Measurements from ENCODE around the gene KIDINS220. TPM values are rescaled to one million over a fixed set of nuclear protein-coding genes. Genes with fewer than 3 reads are reported as not detected.

Gene KIDINS220
- total RNA-seq, 6 experiments from 2014 or later = 17.0 to 24.8 (median 21.5) TPM

GRCh38 chr2:8680822-8681760, 156.3 kb downstream of the KIDINS220 start:
- Histone ChIP-seq H3K36me3 (no peaks in the 10 kb centered on the region), H3K27me3 (no peaks in the 10 kb centered on the region), H3K4me3 (peak overlapping the region; percentile 41 to 68 (median 55)), H3K27ac (peak overlapping the region; percentile 98 to 99 (median 98)), H3K4me1 (peaks cover 0 to 18% (median 3%) of the 10 kb centered on the region in 4 donors), H3K9me3 (no peaks in the 10 kb centered on the region)
- TF ChIP-seq, protein P1, sequence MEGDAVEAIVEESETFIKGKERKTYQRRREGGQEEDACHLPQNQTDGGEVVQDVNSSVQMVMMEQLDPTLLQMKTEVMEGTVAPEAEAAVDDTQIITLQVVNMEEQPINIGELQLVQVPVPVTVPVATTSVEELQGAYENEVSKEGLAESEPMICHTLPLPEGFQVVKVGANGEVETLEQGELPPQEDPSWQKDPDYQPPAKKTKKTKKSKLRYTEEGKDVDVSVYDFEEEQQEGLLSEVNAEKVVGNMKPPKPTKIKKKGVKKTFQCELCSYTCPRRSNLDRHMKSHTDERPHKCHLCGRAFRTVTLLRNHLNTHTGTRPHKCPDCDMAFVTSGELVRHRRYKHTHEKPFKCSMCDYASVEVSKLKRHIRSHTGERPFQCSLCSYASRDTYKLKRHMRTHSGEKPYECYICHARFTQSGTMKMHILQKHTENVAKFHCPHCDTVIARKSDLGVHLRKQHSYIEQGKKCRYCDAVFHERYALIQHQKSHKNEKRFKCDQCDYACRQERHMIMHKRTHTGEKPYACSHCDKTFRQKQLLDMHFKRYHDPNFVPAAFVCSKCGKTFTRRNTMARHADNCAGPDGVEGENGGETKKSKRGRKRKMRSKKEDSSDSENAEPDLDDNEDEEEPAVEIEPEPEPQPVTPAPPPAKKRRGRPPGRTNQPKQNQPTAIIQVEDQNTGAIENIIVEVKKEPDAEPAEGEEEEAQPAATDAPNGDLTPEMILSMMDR (IDR thresholded peaks at IDR 0.05) = no peak
- TF ChIP-seq POLR2A (IDR thresholded peaks at IDR 0.05) = peak; percentile 54
- intact Hi-C loops (cut with DNase I) = loop anchor here (10.0 kb wide), 2 partner anchors 266 to 1256 kb away; no protein-coding TSS in a partner anchor
- under 1% methylated on average over 29 of the region's 30 CpGs for WGBS (ENCODE audit: insufficient coverage, low coverage, low lambda C conversion rate, missing lambda C conversion rate)
- DNase-seq = peak; percentile 75 to 84 (median 83)
- no peak for ATAC-seq

DNA sequence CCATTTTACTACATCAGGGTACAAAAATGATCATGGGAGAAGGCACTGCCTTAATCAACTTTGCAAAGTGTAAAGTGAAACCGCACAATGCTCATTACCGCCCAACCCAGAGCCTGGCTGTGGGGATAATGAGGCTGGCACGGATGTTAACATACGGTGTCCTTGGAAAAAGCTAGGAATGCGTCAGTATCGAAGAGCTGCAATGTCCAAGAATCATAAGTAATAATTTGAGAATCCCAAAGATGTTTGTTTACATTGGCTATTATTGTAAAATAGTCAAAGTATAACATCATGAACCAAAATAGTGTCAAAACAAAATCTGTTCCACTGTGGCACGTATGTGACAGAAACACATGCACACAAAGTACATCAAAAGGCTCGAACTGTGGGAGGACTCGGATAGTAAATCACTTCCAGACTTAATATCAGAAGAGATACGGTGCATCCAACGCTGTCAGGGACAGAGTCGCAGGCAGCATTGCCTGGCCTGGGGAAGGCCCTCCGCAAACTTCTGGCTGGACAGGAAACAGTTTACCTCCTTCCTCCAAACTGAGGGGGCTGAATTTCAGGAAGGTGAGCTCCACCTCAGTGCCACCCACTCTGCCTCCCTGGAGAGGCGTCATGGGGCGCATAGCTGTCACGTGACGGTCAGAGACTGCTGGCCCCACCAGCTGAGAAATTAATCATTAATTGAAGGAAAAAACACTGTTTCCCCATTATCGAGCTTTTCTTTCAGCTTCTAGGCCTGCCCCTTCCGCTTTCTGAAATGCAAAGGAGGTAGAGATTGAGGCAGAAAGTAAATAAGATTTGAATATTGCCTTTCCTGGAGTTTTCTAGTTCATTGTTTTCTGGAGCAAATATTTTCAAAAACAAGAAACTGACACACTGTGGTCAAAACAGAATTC, 157.3 kb downstream of the KIDINS220 start:
- peak; percentile 27 to 54 (median 37) for ATAC-seq

GRCh38 chr2:8679567-8679826, 157.9 kb downstream of the KIDINS220 start:
- peaks cover 0 to 28% (median 7%) of the 10 kb centered on the region in 4 donors for H3K4me1 ChIP-seq
- ATAC-seq (no peak), DNase-seq (no peak)
- TF ChIP-seq, protein P1 (IDR thresholded peaks at IDR 0.05) = peak in 1 of 4 donors; percentile 2
- no peak for TF ChIP-seq POLR2A (IDR thresholded peaks at IDR 0.05)
- peak overlapping the region; percentile 98 to 99 (median 98) for H3K27ac ChIP-seq
- 8% methylated on average over 8 of the region's 8 CpGs for WGBS (ENCODE audit: insufficient coverage, low coverage, low lambda C conversion rate, missing lambda C conversion rate)
- no peaks in the 10 kb centered on the region for H3K9me3 ChIP-seq
- intact Hi-C loops (cut with DNase I) = no loop called here
- peak overlapping the region; percentile 64 to 81 (median 68) for H3K4me3 ChIP-seq
- H3K36me3 ChIP-seq = no peaks in the 10 kb centered on the region
- H3K27me3 ChIP-seq = no peaks in the 10 kb centered on the region

More for the DNA sequence above, 157.3 kb downstream of the KIDINS220 start:
- intact Hi-C loops (cut with DNase I) = loop anchor here (10.0 kb wide), 2 partner anchors 265 to 1255 kb away; no protein-coding TSS in a partner anchor
- Histone ChIP-seq H3K27ac (peak overlapping the region; percentile 98 to 99 (median 98)), H3K4me1 (peaks cover 0 to 25% (median 7%) of the 10 kb centered on the region in 4 donors), H3K27me3 (no peaks in the 10 kb centered on the region), H3K9me3 (no peaks in the 10 kb centered on the region), H3K36me3 (no peaks in the 10 kb centered on the region), H3K4me3 (peak overlapping the region; percentile 64 to 81 (median 68))
- 8% methylated on average over 19 of the region's 19 CpGs for WGBS (ENCODE audit: insufficient coverage, low coverage, low lambda C conversion rate, missing lambda C conversion rate)
- TF ChIP-seq, protein P1 (IDR thresholded peaks at IDR 0.05) = no peak
- TF ChIP-seq POLR2A (IDR thresholded peaks at IDR 0.05) = peak; percentile 97
- peak; percentile 88 to 95 (median 95) for DNase-seq

Other genes starting within 250 kb of the KIDINS220 start
- gene ID2, start 155.6 kb downstream of the KIDINS220 start, total RNA-seq = 100 to 1,000 TPM; 103 to 520 (median 191) TPM
- gene MBOAT2, start 166.1 kb upstream of the KIDINS220 start, total RNA-seq = 1 to 10 TPM in 4 of 6 experiments, under 1 TPM in 2; 0.50 to 1.9 (median 1.5) TPM

All from right lobe of liver (tissue), 6 donors.